Central memory CD8-positive, alpha-beta T cell (primary cell): ENCODE results near the gene DGKD.

Source experiments
- ATAC-seq: fragments of 150-1000 bp; cut with Tn5 transposase; replicated peaks from 2 replicates; pipeline ENCODE4 v1.10.0; 2022; ENCODE audit warnings: mild to moderate bottlenecking, moderate FRiP score, moderate number of reproducible peaks; ENCODE audit not compliant: poor library complexity, severe bottlenecking; ENCODE audit errors: extremely low read depth
- DNase-seq, 2 donors: peaks; one replicate each; pipeline ENCODE4 v3.0.0; 2021; ENCODE audit warnings: low spot score in 2 of 2
- H3K27ac Mint-ChIP-seq: one replicate; pipeline ENCODE4 v1.8.0; 2022; ENCODE audit warnings: low read depth, mild to moderate bottlenecking, moderate library complexity, mixed read lengths
- H3K27me3 Mint-ChIP-seq: one replicate; pipeline ENCODE4 v1.8.0; 2022; ENCODE audit warnings: mixed read lengths
- H3K36me3 Mint-ChIP-seq: one replicate; pipeline ENCODE4 v1.8.0; 2022; ENCODE audit warnings: mild to moderate bottlenecking, moderate library complexity, mixed read lengths; ENCODE audit not compliant: insufficient read depth
- H3K4me1 Mint-ChIP-seq: one replicate; pipeline ENCODE4 v1.8.0; 2022; ENCODE audit warnings: mixed read lengths
- H3K4me3 Mint-ChIP-seq: one replicate; pipeline ENCODE4 v1.8.0; 2022; ENCODE audit warnings: mild to moderate bottlenecking, moderate library complexity, mixed read lengths
- H3K9me3 Mint-ChIP-seq: one replicate; pipeline ENCODE4 v1.8.0; 2022; ENCODE audit warnings: mixed read lengths

Gene DGKD

DNA sequence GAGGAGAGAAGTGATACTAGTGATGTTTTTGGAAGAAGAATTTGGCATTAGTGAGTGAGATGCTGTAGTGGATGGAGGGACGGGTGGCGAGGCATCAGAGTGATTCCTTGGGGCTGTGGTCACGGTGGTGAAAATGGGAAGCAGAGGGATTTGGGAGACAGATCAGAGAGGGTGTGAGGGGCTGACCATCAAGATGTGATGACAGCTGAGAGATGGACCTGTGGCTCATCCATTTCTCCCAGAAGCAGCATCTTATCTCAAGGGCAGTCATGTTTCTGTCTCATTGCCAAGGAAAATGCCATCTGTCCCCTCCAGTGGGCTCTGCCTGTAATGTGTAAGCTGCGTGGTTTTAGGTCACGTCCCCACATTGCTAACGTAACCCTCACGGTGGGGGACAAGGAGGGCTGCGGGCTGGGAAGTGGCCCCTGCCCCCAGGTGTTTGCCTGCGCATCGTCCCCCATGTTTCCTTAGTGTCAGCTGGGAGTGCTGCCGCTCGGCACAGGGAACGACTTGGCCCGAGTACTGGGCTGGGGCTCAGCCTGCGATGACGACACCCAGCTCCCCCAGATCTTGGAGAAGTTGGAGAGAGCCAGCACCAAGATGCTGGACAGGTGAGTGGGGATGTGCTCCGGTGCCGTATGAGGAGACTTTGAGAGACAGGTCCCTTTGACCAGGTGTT lies 91.0 kb downstream of the DGKD start:
- Mint-ChIP-seq H3K9me3 (no peaks in the 10 kb centered on the region), H3K4me1 (peaks cover 33% of the 10 kb centered on the region), H3K27me3 (no peaks in the 10 kb centered on the region), H3K36me3 (peaks cover 48% of the 10 kb centered on the region), H3K27ac (no peak overlapping the region), H3K4me3 (no peak overlapping the region)
- ATAC-seq (no peak), DNase-seq (no peak)

DNA sequence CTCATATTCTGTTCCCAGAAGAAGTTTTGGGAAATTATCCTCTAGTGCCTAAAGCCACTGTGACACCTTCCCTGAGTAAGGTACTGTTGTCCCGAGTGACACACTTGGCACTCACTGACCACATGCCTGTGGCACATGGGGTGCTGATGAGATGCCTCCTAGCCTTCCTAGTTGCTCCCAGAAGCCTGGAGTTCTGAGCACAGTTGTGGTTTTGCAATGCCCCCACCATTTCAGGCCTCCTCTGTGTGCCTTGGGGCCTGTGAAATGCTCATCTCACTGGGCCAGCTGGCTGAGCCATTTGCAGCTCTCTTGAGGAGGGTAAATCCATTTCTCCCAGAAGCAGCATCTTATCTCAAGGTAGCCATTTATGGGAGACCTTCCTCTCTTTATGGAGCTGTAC lies 91.8 kb downstream of the DGKD start:
- H3K36me3 Mint-ChIP-seq, result peaks cover 52% of the 10 kb centered on the region
- H3K4me1 Mint-ChIP-seq, result peaks cover 28% of the 10 kb centered on the region
- no peak overlapping the region for H3K4me3 Mint-ChIP-seq
- no peak overlapping the region for H3K27ac Mint-ChIP-seq
- H3K27me3 Mint-ChIP-seq, result no peaks in the 10 kb centered on the region
- DNase-seq (no peak), ATAC-seq (no peak)
- no peaks in the 10 kb centered on the region for H3K9me3 Mint-ChIP-seq

DNA sequence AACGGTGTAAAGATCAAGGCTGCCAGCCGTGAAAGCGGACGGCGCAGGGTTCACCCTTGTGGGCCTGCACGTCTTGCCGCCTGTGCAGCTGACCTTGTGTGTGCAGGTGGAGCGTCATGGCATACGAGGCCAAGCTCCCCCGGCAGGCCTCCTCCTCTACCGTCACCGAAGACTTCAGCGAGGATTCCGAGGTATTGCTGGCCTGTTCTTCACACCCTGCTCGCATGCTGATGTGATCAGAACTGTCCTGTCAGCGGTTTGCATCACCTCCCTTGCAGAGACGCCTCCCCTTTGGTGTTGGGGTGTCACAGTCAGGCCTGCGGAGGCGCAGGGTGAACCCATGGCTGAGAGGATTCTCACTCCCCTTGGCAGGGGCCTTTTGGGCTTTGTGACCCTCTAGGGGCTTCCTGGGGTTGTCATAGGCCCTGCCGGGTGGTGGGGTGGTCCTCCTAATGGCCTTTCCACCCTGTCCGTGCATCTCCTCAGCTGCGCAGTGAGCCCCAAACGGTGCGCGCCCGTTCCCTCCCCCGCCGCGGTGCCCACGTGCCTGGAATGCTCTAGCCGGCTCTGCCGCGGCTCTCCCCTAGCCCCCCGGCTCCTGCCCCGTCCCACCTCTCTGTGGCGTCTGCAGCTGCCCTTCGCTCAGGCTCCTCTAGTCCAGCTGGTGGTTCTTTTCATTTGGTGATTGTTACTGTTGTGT lies 92.5 kb downstream of the DGKD start:
- peaks cover 54% of the 10 kb centered on the region for H3K36me3 Mint-ChIP-seq
- no peaks in the 10 kb centered on the region for H3K27me3 Mint-ChIP-seq
- H3K27ac Mint-ChIP-seq, result no peak overlapping the region
- DNase-seq (no peak), ATAC-seq (no peak)
- H3K4me3 Mint-ChIP-seq, result no peak overlapping the region
- H3K4me1 Mint-ChIP-seq, result peaks cover 26% of the 10 kb centered on the region
- no peaks in the 10 kb centered on the region for H3K9me3 Mint-ChIP-seq

DNA sequence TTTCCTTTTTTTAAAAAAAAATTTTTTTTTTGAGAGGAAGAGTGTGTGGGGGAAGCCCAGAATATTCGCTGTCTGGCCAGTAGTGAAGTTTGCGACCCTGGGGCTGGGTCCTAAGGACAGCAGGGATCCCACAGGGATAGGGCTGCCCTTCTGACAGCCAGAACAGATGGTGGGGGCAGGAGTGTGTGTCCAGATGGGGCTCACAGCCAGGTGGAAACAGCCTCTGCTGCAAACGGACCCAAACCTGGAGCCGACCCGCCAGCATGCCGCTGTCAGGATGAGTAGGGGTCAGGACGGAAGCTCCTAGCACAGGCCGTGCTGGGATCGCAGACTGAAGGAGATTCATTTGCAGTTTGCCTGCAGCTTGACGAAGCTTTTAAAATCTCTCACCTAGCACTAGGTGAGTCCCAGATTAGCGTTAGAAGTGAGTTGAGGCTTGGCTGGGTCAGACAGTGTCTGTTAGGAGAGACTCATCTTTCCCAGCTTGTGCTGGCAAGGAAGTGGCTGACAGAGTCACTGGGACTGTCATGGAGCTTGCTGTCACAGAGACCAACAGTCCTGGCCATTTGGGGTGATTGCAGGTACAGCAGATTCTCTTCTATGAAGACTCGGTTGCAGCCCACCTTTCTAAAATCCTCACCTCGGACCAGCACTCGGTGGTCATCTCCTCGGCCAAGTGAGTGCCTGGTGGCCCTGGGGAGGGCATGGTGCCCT lies 93.4 kb downstream of the DGKD start:
- no peaks in the 10 kb centered on the region for H3K9me3 Mint-ChIP-seq
- no peaks in the 10 kb centered on the region for H3K27me3 Mint-ChIP-seq
- peaks cover 26% of the 10 kb centered on the region for H3K4me1 Mint-ChIP-seq
- H3K4me3 Mint-ChIP-seq, result no peak overlapping the region
- H3K36me3 Mint-ChIP-seq, result peaks cover 58% of the 10 kb centered on the region
- DNase-seq, result no peak
- ATAC-seq, result no peak
- H3K27ac Mint-ChIP-seq, result peak overlapping the region; percentile 29

DNA sequence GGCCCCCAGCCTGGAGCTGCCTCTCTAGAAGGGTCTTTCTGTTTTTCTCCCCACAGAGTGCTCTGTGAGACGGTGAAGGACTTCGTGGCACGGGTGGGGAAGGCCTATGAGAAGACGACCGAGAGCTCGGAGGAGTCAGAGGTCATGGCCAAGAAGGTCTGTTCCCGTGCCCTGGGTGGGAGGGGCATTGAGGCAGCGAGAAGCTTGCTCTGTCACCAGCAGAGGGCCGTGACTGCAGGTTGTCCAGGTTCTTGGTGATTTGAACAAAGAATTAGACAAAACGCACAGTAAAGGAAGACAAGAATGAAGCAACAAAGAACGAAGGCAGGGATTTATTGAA lies 93.9 kb downstream of the DGKD start:
- Mint-ChIP-seq H3K9me3 (no peaks in the 10 kb centered on the region), H3K27me3 (no peaks in the 10 kb centered on the region), H3K27ac (peak overlapping the region; percentile 29), H3K4me1 (peaks cover 24% of the 10 kb centered on the region), H3K36me3 (peaks cover 59% of the 10 kb centered on the region), H3K4me3 (no peak overlapping the region)
- DNase-seq (no peak), ATAC-seq (no peak)

DNA sequence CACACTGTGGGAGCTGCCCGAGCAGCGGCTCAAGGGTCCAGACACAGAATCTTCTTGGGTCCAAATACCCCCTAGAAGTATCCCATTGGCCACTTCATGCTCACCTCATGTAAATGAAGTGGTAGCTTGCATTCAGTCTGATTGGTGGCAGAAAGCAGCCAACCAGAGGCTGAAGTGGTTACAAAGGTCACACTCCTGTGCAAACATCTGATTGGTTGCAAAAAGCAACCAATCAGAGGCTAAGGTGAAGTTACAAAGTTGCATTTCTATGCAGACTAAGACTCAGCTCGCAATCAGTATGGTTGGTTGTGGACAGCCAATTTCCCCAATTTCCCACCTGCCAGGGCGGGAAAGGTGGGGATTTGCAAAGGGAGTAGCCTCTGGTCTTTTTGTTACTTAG lies 94.3 kb downstream of the DGKD start:
- ATAC-seq (no peak), DNase-seq (no peak)
- Mint-ChIP-seq H3K27me3 (no peaks in the 10 kb centered on the region), H3K4me3 (no peak overlapping the region), H3K27ac (no peak overlapping the region), H3K4me1 (peaks cover 20% of the 10 kb centered on the region), H3K36me3 (peaks cover 60% of the 10 kb centered on the region), H3K9me3 (no peaks in the 10 kb centered on the region)

DNA sequence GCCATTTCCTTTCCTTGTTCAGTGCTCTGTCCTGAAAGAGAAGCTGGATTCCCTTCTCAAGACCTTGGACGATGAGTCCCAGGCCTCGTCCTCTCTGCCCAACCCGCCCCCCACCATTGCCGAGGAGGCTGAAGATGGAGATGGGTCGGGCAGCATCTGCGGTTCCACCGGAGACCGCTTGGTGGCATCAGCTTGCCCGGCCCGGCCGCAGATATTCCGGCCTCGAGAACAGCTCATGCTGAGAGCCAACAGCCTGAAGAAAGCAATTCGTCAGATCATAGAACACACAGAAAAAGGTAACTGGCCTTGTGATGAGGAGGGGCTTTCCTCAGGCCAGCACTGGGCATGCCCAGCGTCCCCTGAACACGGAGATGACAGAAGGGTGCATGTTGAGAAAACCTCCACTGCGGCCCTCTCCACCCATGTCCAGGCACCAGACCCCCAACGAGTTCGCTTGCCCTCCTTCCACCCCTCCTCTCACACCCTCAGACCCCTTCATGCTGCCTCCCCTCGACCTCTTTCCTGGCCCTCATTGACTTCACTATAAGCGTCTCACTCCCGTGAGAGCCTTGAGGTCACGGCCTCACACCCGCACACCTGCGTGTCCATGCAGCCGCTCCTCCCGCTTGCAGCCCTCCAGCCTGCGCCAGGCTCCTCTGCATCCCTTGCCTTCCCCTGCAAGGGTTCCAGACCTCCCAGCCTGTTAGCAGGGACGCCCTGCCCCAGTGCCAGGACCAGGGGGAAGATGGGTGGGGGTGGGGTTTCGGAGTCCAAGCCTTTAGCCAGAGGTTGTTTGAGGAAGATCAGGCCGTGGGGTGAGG lies 95.0 kb downstream of the DGKD start:
- Mint-ChIP-seq H3K27me3 (no peaks in the 10 kb centered on the region), H3K27ac (no peak overlapping the region), H3K4me1 (peaks cover 13% of the 10 kb centered on the region), H3K9me3 (no peaks in the 10 kb centered on the region), H3K4me3 (no peak overlapping the region), H3K36me3 (peaks cover 59% of the 10 kb centered on the region)
- DNase-seq (no peak), ATAC-seq (no peak)

DNA sequence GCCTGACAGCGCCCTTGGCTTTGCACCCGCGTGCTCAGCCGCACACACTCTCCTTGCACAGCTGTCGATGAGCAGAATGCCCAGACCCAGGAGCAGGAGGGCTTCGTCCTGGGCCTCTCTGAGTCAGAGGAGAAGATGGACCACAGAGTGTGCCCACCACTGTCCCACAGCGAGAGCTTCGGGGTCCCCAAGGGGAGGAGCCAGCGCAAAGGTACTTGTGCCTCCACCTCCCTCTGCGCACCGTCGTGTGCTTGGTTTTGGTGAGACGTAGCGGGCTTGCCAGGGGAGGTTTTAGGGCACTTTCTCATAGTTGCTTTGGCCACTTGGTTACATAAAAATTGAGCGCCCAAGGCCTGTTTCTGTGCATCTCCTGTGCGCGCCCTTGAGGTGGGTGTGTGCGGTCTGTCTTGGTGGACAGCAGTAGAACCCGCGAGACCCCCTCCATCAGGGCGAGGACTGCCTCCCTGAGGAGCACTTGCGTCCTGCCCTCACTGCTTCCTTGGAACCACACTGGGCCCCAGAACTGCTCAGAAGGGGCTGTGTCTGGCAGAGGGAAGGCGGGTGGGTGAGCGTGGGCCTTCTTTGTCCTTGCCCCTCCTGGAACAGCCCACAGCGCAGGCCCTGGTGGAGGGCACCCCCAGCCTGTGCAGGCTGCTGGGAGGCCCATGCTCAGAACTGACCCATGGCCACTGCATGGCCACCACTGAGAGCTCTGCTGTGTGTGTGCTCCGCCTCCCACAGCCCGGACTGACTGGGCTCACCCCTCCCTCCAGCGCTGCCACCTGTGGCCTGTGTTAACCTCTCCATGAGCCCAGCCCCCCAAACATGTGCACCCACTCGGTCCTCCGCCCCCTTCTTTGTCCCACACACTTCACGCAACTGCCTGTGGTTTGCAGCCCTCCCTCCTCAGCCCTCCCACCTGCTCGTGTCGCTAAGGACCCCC lies 95.9 kb downstream of the DGKD start:
- no peak for ATAC-seq
- Mint-ChIP-seq H3K4me3 (no peak overlapping the region), H3K27ac (no peak overlapping the region), H3K36me3 (peaks cover 65% of the 10 kb centered on the region), H3K9me3 (no peaks in the 10 kb centered on the region), H3K4me1 (peaks cover 4% of the 10 kb centered on the region), H3K27me3 (no peaks in the 10 kb centered on the region)
- no peak for DNase-seq

DNA sequence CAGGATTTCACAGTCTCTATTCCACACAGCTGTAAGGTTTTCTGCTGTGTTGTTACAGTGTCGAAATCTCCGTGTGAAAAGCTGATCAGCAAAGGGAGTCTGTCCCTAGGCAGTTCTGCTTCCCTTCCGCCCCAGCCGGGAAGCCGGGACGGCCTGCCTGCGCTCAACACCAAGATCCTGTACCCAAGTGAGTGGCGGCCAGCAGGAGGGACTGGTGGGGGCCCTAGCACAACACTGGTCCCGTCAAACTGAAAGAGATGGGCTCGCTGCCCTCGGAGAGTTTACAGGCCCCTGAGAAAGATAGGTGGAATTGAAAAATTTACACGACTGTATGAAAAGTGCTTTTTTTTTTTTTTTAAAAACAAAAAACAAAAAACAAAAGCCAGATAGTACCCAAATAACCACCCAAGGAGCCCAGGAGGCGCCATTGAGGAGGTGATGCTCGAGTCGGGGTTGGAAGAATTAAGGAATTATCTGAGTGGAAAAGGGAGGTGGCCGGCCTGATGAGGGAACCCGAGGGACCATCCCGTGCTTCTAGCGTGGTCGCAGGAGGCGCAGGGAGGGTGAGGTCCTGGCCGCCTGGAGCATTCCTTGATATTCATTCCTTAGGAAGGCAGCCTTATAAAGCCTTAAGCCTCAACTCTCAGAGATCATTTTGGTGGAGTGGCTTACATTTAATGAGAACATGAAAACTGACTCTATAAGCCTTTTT lies 96.7 kb downstream of the DGKD start:
- Mint-ChIP-seq H3K27me3 (no peaks in the 10 kb centered on the region), H3K4me1 (peaks cover 4% of the 10 kb centered on the region), H3K27ac (no peak overlapping the region), H3K9me3 (no peaks in the 10 kb centered on the region), H3K36me3 (peaks cover 60% of the 10 kb centered on the region), H3K4me3 (no peak overlapping the region)
- ATAC-seq (no peak), DNase-seq (no peak)

DNA sequence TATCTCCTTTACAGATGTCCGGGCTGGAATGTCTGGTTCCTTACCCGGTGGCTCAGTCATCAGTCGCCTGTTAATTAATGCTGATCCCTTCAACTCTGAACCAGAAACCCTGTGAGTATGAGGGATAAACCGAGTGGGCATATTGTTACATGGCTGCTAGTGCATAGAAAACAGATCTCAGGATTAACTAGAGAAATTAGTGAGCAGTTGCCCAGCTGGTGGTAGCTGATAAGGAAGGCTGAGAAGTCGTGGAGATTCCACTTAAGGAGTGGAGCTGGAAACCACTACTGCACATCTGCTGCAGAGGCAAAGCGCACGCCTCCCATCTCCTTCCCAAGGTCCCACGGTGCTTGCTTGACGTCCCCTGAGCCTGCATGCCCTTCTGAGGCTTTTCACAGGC lies 97.7 kb downstream of the DGKD start:
- Mint-ChIP-seq H3K4me3 (no peak overlapping the region), H3K27me3 (no peaks in the 10 kb centered on the region), H3K27ac (no peak overlapping the region), H3K36me3 (peaks cover 62% of the 10 kb centered on the region), H3K9me3 (no peaks in the 10 kb centered on the region), H3K4me1 (peaks cover 4% of the 10 kb centered on the region)
- ATAC-seq (no peak), DNase-seq (no peak)

DNA sequence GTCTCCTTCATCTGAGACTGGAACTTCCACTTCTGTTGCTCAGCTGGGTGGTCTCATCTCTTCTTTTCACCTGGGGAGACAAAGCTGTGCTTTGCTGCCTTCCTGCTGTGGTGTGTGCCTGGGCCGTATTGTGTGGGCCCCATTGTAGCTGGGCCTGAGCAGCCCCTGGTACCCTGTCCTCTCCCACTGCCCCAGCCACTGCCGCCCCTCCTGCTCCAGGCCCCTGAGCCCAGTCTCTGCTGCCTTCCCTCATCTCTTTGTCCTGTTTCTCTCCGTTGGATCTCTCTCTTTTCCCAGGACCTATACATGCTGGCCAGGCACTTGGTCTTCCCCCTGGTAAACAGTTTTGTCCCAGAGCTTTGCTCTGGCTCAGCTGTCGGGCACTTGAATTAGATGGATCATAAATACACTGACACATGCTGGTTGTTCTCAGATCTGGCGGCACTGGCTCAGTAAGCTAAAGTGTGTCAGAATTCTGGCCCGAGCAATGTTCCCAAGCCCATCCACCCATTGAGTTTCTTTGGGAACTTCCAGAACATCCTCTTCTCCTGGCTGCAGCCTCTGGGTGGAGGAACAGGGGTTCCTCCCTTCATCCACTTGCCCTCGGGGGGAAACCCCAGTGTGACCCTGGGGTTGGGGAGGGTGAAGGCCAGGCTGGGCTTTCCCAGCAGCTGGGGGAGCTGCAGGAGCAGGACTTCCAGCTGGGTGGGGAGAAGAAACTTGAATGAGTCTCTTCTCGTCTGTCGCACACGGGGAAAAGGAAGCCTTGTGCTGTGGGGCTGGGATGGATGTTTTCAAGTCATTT lies 99.0 kb downstream of the DGKD start:
- Mint-ChIP-seq H3K27me3 (no peaks in the 10 kb centered on the region), H3K27ac (peak overlapping the region; percentile 46), H3K4me1 (peaks cover under 1% of the 10 kb centered on the region), H3K36me3 (peaks cover 62% of the 10 kb centered on the region), H3K9me3 (no peaks in the 10 kb centered on the region), H3K4me3 (no peak overlapping the region)
- DNase-seq (no peak), ATAC-seq (no peak)
